T-helper 1 cell (primary cell): Measurements from ENCODE around the gene LAMP2.

Experiments
- DNase-seq, 5 donors: peaks; one replicate each; pipeline ENCODE4 v3.0.0-alpha.2; 2012 to 2020

The LAMP2 gene

DNA sequence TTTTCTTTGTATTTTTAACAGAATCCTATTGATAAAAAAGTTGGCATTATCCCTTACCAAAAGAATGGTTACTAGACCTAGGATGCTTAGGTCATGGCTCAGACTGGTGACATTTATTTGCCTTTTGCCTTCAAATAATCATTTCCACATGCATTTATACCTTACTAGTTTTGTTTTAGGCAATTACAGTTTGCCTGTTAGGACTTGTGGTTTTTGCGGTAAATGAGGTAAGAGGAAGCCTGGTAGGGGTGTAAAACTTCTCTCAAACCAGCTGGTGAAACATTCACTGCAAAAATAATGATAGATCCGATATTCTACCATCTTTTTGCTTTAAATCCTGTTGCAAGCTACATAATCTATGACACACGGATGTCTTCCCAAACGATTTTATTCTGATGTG, 12.1 kb downstream of the LAMP2 start:
- DNase-seq = peak in 1 of 5 donors; percentile 66

DNA sequence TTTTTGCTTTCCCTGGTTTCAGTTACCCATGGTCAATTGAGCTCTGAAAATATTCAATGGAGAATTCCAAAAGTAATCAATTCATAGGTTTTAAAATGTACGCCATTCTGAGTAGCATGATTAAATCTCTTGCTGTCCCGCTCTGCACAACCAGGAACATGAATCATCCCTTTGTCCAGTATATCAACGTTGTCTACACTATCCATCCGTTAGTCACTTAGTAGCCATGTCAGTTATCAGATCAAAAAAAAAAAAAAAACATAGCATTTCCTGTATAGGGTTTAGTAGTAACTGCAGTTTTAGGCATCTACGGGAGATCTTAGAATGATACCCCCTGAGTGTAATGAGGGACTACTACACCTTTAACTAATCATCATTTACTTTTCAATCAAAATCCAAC, 15.1 kb downstream of the LAMP2 start:
- no peak for DNase-seq

DNA sequence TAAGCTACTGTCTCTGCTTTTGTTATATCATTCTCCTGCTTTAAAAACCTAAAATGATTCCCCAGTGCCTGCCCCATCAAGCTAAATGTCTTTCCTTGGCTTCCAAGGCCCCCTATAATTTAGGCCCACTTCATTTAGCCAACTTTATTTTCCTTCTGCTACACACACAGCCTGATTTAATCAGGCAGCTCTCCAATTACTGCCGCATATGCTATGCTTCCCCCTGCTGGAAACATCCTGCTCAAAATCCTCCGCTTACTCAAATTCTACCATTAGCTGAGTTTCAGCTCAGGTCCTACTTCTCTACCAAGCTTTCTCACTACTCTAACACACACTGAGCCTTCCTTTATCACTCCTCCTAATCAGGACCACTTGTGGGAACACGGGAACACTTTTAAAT, 17.0 kb downstream of the LAMP2 start:
- DNase-seq = peak in 1 of 5 donors; percentile 18

DNA sequence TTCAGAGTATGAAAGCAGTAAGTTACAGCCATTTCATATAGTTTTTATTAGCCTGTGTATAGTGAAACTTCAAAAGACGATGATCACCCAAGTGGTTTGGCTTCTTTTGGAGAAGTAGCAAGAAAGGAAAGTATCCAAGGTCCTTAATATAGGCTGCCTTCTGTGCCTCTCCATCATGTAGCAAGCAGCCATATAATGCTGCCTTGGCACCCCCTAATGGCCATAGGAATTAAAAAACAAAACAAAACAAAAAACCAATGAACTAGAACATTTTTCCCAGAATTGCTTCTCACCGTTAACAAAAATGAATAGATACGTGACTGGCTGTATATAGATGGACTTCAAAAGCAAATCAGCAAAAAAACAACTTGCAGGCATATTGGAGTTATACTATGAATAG, 18.9 kb downstream of the LAMP2 start:
- no peak for DNase-seq

DNA sequence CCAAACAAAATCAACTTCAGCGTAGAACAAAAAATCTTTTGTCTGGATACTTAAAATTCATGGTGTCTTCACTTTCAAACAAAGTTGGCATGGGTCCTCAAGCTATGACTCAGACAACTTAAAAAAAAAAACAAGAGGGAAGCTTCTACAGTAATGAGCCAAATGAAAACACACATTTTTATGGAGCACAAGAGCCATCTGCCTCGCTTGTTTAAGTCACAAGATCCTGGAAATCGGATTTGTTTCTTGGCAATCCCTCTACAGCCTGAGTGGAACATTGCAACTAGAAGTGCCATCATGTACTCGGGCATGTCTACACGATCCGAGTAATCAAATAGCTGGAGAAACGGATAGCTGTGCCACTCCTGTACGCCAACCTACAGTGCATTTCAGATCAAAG, 22.6 kb downstream of the LAMP2 start:
- no peak for DNase-seq

DNA sequence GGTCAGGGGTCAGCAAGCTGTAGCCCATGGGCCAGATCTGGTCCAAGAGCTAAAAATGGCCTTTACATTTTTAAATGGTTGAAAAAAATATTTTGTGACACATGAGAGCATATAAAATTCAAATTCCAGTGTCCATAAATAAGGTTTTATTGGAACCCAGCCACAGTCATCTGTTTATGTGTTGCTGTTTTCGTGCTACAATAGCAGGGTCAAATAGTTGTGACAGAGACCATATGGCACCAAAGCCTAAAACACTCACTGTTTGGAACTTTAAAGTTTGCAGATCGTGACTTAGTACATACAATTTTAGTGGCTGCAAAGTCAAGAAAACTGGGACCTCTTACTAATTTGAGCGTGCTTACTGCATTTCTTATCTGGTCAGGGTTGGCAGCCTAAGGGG, 29.2 kb downstream of the LAMP2 start:
- no peak for DNase-seq

DNA sequence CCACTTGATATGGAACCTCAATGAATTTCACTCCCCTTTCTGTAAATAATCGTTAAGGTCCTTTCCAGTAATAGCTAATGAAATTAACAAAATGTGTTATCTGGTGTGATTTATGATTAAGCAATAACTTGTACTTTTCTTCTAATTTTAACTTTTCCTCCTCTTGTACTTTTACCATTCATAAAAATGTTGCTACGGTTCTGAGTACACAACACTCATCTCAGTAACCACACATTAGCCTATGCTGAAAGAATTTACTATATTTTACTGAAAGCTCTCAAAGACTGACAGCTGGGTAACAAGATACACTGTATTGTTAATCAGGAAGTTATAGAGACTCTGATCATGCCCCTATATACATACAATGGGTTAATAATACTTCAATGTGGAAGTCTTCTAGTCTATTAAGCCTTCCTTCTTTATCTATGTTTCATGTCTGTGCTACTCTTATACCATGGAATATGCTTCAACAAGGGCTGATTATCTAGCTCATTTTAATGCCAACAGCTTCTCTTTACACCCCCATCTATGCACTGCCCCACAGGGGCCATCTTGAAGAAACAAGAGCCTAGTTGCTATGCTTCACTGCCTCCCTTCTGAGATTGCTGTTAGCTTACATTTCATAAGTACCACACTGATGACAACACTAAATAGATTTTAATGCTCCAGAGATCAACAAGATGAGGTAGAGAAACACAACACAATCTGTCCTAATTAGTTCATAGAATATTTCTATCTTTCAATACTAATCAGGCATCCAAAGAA, 39.1 kb downstream of the LAMP2 start:
- no peak for DNase-seq

DNA sequence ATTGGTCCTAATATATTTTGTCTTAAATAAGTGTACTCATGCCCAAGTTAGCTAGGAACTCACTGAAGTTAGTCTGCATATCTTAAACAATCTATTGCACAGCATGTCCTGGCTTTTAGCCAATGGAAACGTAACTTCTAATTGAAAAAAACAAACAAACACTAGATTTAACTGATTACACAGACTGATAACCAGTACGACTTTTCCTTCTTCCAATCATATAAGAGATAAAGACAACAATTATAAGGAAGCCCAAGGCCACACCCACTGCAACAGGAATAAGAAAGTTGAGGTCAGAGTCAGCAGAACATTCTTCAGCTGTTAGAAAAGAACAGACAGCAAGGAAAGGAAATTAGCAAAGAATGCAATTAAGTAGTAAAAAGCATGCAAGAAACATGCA, 40.8 kb downstream of the LAMP2 start:
- no peak for DNase-seq

DNA sequence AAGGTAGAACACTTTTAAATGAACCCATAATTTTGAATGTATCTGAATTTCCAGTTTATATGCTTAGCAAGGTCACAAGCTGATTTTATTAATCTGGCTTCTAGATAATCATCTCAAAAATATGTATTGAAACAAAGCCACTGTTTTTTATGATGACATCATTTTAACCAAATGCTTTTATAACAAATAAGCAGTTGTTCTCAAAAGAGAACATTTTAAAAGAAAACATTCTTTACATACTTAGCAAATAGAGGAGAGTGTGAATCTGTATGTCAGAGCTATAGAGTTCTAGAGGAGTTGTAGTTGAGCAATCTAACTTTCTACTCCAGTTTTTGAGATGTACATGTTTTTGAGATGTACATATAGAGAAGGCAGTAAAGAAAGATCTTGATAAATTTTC, 42.5 kb downstream of the LAMP2 start:
- no peak for DNase-seq

DNA sequence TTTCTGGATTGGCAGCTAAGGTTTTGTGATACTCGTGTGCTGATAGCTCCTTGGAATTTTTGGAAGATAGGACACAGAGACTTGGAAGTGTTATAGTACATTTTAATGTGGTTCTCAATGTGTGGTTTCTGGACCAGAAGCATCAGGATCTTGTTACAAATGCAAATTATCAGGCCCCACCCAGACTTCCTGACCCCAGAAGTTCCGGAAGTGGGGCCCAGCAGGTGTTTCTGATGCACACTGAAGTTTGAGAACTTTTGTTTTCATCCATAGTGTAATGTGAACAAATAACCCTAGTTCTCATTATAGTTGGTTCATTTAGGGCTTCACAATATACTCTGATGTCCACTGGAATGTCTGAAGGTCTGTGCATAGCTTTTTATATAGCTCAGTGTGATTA, 49.6 kb downstream of the LAMP2 start:
- peak in 2 of 5 donors; percentile 1 to 38 for DNase-seq

DNA sequence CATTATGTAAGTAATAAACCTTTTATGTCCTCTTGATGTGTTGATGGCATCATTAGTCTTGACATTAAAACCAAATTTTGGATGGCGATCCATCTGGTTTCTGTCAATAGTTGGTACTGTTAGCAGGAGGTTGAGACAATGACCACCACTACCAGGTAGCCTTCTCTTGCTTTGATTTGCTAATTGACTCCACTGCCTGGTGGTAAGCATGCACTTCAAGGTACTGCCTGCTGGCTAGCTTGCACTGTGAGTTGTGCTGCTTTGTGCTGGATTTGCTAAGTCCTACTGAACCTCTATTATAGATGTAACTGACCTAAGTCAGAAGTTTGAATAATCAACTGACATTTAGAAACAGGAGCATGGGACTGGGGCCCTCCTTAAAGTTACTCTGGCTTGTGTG, 60.9 kb downstream of the LAMP2 start:
- no peak for DNase-seq

DNA sequence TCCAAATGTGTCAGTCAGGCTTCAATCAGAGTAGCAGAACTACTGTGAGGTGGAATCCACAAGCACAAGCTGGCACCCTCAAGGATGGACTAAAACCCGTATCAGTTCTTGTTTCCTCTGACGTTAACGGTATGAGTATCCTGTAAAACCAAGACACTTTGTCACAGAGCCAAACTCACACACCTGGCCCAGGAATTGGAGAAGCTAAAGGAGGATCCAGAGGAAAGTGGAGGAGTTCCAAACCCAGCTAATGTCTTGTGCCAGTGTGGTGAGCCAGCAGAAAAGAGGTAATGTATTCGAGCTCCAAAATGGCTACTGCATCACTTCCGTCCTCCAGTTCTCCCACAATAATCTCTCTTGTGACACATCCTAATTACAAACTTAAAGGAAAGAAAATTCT, 62.5 kb downstream of the LAMP2 start:
- no peak for DNase-seq

DNA sequence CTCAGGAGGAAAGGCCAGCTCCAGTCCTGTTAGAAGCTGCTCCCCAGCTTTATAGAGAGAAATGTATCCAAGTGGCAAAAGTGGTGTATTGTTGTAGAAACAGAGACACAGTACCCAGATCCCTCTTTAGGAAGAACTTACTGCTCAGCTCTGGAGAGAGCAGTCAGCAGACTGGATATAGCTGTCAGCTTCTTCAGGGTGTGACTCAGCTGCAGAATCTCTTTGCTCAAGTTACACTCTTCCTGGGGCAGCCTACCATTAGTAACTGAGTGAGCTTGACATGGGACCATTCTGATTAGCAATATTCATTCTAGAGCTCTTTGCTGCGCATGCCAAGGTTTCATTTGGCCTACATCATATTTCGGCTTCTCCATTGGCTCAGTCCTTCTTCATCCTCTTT, 66.7 kb downstream of the LAMP2 start:
- no peak for DNase-seq

DNA sequence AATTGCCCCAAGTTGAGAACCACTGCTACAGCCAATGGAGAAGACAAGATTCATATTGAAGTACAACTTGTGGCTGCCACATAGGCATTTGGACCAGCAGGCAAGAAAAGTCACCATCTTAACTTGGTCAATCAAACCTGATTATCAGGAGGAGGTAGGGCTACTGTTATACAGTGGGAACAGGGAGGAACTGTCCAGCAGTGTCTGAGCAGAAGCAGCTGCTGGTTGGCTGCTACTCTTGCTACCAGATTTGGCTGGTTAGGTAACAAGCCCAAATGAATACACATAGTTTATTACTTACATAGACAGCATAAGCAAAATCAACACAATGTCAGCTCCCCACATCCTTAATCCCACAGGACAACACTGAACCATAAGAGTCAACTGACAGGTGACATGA, 67.8 kb downstream of the LAMP2 start:
- DNase-seq = no peak

DNA sequence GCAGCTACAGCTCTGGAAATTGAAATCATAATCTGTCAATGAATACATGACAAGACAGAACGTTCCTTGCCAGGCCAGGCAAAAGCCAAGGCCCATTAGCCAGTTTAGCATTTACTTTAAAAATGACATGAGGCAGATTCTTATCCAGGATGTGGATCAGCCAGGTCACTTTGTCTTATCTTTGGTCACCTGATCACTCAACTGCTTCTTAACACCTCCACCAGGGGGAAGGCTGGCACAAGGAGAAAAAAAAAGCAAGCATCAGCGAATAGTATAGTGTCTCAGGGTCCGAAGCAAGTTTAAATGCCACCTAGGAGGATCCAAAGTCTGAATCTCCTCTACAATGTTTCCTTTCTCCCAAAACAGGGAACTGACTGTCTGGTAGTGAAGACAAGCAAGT, 88.4 kb downstream of the LAMP2 start:
- DNase-seq = peak in 4 of 5 donors; percentile 4 to 28 (median 10)

DNA sequence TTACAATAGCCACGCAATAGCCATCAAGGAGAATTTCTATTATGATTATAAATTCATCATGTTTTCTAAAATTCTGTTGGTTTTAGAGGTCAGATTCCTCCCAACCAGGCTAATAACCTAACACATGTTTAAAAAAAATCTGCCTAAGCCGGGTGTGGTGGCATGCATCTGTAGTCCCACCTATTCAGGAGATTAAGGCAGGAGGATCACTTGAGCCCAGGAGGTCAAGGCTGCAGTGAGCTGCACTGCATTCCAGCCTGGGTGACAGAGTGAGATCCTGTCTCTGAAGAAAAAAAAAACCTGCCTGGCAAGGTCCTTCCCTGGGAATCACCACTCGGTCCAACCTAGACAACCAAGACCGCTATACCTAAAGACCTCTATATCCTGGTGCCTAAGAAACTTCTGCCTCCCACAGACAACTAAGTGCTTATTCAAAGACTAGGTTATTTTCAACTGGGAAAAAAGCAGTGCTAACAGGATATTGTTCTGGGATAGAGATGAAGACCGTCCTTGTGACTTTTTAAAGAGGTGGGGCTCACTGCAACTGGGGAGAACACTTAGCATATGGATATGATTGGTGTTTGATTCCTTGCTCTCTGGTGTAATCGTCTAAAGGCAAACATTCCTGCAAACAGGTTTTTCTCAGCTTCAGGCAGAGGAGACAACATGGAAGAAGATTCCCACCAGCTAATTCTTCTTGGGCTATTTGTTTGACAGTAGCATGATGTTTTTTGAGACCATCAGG, 89.0 kb downstream of the LAMP2 start:
- DNase-seq = no peak

DNA sequence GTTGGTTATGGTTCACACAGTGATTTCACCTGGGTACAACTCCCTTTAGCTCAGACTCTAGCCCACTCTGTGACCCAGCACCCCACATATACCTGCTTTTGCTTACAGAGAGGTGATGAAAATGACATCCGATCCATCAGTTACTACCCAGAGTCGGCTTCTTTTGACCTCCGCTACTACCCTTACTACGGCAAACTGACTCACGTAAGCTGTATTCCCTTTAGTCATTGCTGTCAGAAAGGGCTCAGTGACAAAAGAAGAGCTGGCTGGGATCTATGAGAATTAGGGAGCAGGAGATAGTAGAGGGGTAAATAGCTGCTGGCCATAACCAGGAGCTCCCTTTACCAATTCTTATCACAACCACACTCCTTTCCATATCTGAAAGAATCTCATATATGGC, 90.5 kb downstream of the LAMP2 start:
- DNase-seq = no peak
